OCI-LY1 (cell line): ENCODE measurements around the gene ING3.

Source experiments
- EZH2 ChIP-seq: fragments of 200-600 bp; sonication (generic), shearing (Covaris generic); IDR thresholded peaks from 2 replicates; pipeline ENCODE4 v1.8.0; 2017; ENCODE audit warnings: borderline replicate concordance, mixed run types, mild to moderate bottlenecking, antibody characterized with exemption, low read length, moderate library complexity, mixed read lengths
- TF ChIP-seq, protein P1 (sequence below): fragments of 200-600 bp; sonication (generic), shearing (Covaris generic); IDR thresholded peaks from 2 replicates; pipeline ENCODE4 v1.5.1; 2017; ENCODE audit warnings: mild to moderate bottlenecking, antibody characterized with exemption, low read length, moderate library complexity, mixed read lengths

DNA sequence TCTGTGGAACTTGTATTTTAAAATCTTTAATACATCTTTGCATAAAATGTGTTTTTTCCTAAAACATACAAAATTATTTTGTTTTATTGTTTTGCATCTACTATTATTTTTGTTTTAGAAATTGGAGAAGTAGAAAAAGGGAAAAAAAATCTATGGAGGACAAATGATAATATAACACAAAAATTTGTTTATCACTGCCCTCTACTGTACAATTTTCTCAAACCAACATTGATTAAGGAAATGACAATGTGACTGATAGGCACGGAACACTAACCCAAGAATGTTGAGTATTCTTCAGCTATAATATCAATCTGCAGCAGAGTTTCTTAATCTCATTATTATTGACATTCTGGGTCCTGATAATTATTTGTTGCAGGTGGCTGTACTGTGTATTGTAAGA, 9.5 kb upstream of the ING3 start:
- TF ChIP-seq, protein P1, sequence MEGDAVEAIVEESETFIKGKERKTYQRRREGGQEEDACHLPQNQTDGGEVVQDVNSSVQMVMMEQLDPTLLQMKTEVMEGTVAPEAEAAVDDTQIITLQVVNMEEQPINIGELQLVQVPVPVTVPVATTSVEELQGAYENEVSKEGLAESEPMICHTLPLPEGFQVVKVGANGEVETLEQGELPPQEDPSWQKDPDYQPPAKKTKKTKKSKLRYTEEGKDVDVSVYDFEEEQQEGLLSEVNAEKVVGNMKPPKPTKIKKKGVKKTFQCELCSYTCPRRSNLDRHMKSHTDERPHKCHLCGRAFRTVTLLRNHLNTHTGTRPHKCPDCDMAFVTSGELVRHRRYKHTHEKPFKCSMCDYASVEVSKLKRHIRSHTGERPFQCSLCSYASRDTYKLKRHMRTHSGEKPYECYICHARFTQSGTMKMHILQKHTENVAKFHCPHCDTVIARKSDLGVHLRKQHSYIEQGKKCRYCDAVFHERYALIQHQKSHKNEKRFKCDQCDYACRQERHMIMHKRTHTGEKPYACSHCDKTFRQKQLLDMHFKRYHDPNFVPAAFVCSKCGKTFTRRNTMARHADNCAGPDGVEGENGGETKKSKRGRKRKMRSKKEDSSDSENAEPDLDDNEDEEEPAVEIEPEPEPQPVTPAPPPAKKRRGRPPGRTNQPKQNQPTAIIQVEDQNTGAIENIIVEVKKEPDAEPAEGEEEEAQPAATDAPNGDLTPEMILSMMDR: peak; percentile 68
- no peak for TF ChIP-seq EZH2
